ENCODE measurements around the gene POC1A.

The POC1A gene

GRCh38 chr3:52154135-52155094 is at the start of gene POC1A:
Gene POC1A, minus strand, starts transcription at chr3:52154423. Its CDS starts 51 bp downstream, at chr3:52154372.
- DNase-seq (ENCODE audit: low spot score), result peak; percentile 94

- no peak for DNase-seq (ENCODE audit: low spot score)
Observed at GRCh38 chr3:52203701-52204100, 49.5 kb upstream of the POC1A start.

DNA sequence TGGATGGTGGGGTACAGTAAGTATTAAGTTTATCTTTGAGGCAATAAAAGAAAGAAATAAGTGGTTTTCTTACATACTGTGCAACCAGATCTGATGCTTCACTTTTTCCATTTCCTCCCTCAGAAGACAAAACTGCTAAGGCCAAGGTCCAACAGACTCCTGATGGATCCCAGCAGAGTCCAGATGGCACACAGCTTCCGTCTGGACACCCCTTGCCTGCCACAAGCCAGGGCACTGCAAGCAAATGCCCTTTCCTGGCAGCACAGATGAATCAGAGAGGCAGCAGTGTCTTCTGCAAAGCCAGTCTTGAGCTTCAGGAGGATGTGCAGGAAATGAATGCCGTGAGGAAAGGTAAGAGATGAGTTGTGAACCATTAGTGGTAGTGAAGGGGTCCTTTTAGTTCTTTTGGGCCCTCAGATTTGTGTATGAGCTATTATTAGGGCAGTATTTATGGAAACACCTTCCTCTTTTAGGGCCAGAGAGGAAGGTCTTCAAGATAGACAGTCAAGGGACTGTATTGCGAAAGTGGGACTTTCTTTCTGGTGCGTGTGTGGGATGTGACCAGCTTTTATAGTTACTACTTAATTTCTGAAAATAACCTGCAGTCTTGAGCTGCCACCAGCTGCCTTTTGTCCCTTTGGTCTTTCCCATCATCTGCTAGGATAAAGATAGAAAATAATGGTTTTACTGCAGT is 48.3 kb upstream of the POC1A start:
- DNase-seq (ENCODE audit: low spot score), result no peak

DNA sequence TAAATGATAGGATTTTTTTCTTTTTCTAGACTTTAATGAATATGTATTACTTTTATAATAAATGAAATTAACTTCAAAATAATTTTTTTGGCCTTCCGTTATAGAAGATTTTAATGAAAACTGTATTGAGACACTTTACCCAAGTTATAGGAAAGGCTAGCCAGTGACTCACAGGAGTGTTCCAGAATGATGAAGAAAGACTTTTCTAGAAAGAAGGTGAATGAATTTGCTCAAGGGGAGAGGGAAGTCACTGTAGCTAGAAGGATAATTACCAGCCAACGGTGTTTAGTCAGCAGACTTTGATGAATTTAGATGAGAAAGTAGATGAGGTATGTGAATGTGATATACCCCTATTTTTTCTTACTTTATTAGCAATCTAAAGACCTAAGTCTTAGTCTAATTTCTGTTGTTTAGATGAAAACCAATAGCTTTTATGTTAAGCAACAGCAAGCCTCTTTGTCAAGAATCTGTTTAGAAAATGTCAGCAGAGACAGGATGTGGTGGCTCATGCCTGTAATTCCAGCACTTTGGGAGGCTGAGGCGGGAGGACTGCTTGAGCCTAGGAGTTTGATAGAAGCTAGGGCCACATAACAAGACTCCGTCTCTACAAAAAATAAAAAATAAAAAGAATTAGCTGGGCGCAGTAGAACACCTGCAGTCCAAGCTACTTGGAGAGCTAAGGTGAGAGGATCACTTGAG is 46.9 kb upstream of the POC1A start:
- no peak for DNase-seq (ENCODE audit: low spot score)

- DNase-seq (ENCODE audit: low spot score), result no peak
Observed at GRCh38 chr3:52198643-52199608, 44.7 kb upstream of the POC1A start.

DNA sequence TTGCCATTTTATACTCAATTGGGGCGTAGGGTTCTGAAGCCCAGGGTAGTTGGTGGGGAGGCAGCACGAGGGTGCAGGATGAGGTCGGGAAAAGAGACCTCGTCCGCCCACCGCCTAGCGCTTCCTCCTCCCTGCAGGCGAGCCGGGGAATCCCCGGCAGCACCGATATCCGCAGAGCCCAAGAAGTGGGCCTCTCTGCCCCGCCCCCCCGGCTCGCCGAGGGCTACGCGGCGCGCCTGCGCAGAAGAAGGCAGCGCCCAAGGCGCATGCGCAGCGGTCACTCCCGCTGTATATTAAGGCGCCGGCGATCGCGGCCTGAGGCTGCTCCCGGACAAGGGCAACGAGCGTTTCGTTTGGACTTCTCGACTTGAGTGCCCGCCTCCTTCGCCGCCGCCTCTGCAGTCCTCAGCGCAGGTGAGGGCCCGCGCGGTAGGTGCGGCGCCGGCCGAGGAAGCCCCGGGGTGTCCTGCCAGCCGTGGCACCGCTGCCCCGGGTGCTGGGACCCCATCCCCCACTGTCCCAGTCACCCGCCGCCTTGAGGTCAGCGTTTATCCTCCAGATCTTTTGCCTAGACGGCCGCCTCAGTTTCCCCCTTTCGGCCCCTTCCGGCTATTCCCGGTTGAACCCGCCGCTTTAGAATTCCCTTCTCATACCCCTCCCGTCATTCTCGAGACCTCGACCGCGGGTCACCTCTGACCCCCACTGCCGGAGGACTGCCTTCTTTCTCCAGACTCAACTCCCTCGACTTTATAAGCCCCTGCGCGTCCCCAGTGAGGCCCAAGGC is 43.8 kb upstream of the POC1A start, which contains the start of gene ALAS1:
TSS of gene ALAS1 (plus strand) at position 319 of the 784 bp plus-strand sequence. CDS start 1,082 bp downstream, outside the sequence.
- DNase-seq (ENCODE audit: low spot score), result peak; percentile 98

DNA sequence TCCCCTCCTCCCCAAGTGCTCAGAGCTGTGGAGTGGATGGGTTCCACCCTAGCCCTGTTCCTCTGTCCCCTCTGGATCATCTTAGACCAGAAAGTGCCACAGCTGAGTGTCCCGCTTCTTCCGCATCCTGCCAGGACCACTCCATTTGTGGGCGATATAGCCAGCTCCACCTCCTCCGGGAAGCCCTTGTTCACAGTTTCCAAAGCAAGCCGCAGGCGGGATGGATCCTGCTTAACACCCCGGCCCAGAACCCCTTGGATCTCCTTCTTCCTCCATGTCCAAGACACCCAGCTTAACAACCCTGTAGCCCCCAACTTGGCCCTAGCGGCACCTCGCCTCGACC is 43.2 kb upstream of the POC1A start:
- no peak for DNase-seq (ENCODE audit: low spot score)

DNA sequence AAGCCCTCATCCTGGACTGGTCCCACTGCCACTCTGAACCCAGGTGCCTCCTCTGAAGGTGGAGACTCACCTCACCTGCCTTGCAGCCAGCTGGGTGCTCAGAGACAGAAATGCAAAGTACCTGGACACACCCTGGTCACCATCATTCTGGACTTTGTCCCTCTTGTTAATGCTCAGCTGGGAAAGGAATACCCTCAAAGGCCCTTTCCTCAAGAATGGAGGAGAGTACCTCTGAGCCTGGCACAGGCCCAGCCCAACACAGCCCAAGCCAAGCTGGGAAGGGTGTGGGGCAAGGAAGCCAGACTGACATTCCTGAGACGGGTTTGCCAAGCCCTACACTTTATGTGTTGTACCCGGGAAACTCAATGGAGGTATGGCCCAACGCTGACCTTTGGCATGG is 42.8 kb upstream of the POC1A start:
- no peak for DNase-seq (ENCODE audit: low spot score)

DNA sequence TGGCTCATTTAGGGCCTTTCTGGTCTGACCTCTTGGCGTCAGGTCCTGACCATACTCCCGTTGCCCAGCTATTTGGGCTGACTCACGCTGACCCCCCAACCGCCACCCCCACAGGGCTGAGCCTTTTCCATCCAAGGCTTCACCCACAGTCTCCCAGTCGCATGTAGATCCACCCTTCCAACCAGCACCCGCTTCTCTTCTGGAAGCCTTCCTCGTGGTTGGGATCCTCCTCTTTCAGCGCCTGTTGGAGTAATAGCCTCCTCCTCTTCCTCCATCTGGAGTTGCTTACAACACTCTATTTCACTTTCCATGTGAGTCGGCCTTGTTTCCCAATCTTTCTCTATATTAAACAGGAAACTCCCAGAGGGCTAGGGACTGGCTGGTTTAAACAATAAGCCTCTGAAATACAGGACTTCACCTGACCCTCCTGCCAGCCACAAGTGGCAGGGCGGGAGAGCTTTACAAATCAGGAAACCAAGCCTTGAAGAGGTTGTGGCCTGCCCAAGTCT is 41.7 kb upstream of the POC1A start:
- DNase-seq (ENCODE audit: low spot score), result no peak

- no peak for DNase-seq (ENCODE audit: low spot score)
Observed at GRCh38 chr3:52195291-52195597, 41.0 kb upstream of the POC1A start.

- no peak for DNase-seq (ENCODE audit: low spot score)
Observed at GRCh38 chr3:52194485-52195290, 40.5 kb upstream of the POC1A start.

GRCh38 chr3:52193065-52193464 is 38.8 kb upstream of the POC1A start:
- no peak for DNase-seq (ENCODE audit: low spot score)

DNA sequence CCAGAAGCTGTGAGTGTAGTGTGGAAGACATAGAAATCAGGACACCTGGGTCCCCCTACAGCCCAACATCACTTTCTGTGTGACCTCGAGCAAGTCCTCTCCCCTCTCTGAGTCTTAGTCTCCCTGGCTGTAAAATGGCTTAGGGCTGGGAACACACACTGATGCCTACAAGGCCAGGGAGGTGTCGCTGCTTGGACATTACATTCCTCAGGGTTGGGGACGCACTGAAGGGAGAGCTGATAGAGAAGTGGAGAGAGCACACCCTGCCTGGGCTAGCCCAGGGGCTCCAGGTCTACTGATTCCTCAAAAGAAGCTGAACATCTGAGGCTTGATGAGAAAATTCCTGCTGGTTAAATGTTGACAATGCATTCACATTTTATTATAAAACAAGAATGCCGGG is 37.4 kb upstream of the POC1A start:
- no peak for DNase-seq (ENCODE audit: low spot score)

DNA sequence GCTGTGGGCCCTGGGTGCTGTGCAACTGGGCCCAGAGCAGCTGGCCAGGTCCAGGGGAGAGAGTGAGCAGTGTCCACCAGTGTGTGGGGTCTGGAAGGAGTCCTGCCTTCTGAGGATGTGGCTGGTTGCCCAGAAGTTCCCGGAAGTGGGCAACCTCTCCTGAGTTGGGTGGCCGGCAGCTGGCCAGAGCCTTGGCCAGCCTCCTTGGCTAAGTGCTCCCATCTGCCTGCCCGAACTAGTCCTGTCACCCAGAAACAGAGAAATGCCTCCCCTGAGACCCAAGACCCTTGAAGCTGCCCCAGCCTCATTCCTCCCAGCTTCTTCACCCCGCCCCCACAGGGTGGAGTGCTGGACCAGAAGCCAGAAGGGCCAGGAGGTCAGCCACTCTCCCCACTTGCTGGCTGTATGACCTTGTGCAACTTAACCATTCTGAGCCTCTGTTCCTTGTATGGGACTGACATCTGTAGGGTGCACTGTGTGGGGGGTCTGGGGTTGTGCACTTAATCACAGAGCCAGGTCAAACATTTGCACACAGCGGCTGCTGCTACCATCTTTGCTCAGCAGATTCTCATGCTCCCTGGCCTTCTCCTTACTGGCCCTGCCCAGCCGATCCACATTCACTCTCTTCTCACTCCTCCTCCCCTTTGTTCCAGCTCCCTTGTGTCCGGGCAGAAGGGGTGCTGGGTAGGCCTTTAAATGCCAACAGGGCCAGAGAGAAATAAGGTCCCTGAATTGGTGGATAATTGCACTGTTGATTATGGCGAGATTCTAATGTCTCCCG is 36.3 kb upstream of the POC1A start:
- no peak for DNase-seq (ENCODE audit: low spot score)

- no peak for DNase-seq (ENCODE audit: low spot score)
Observed at GRCh38 chr3:52188556-52188955, 34.3 kb upstream of the POC1A start.

- DNase-seq (ENCODE audit: low spot score), result no peak
Observed at GRCh38 chr3:52186729-52187128, 32.5 kb upstream of the POC1A start.

DNA sequence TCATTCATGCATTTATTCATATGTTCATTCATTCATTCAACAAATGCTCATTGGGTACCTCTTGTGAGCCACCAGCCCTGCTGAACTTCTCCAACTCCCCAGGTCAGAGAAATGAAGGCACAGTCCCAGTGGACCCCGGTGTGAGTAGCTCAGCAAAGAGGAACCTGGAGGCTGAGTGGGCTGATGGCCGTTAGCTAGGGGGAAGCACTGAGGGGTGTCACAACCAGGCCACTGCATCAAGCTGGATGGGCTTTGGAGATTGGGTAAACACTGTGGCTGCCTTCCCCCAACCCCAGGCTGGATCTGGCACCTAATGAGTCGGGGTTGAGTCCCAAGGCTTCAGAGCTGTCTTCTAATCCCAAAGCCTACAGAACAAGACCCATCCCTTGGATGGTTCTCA is 31.6 kb upstream of the POC1A start:
- no peak for DNase-seq (ENCODE audit: low spot score)

GRCh38 chr3:52185311-52185710 is 31.1 kb upstream of the POC1A start:
- no peak for DNase-seq (ENCODE audit: low spot score)

GRCh38 chr3:52184690-52185089 is 30.5 kb upstream of the POC1A start:
- no peak for DNase-seq (ENCODE audit: low spot score)
